ENCODE results near the gene ANKRD33B. TPM values are rescaled to one million over a fixed set of nuclear protein-coding genes. Genes with fewer than 3 reads are reported as not detected.

The ANKRD33B gene
- total and polyA plus RNA-seq, 2 donors from 2014 or later, result 4.8 to 20.3 TPM

GRCh38 chr5:10647640-10648039 is 83.8 kb downstream of the ANKRD33B start:
- Histone ChIP-seq H3K9me3 (ENCODE audit: control insufficient read depth in 2 of 3, insufficient read depth in 1 of 3, low read length in 3 of 3) (no peaks in the 10 kb centered on the region), H3K36me3 (ENCODE audit: control insufficient read depth in 2 of 3, insufficient read depth in 3 of 3, low read length in 3 of 3) (peaks cover 0 to 6% (median 0%) of the 10 kb centered on the region in 3 donors), H3K4me1 (ENCODE audit: control insufficient read depth in 2 of 3, insufficient read depth in 2 of 3, low read depth in 1 of 3, low read length in 3 of 3) (no peaks in the 10 kb centered on the region), H3K27me3 (ENCODE audit: control insufficient read depth, insufficient read depth, low read length) (peaks cover 2% of the 10 kb centered on the region), H3K9ac (ENCODE audit: low read length in 3 of 3) (no peak overlapping the region), H3K4me3 (ENCODE audit: low read length in 3 of 3) (no peak overlapping the region), H3K27ac (ENCODE audit: low read depth in 2 of 2, low read length in 2 of 2) (no peak overlapping the region)
- intact Hi-C loops (cut with DNase I), result no loop called here
- FAIRE-seq (no peak), DNase-seq (no peak)
- TF ChIP-seq, protein P1, sequence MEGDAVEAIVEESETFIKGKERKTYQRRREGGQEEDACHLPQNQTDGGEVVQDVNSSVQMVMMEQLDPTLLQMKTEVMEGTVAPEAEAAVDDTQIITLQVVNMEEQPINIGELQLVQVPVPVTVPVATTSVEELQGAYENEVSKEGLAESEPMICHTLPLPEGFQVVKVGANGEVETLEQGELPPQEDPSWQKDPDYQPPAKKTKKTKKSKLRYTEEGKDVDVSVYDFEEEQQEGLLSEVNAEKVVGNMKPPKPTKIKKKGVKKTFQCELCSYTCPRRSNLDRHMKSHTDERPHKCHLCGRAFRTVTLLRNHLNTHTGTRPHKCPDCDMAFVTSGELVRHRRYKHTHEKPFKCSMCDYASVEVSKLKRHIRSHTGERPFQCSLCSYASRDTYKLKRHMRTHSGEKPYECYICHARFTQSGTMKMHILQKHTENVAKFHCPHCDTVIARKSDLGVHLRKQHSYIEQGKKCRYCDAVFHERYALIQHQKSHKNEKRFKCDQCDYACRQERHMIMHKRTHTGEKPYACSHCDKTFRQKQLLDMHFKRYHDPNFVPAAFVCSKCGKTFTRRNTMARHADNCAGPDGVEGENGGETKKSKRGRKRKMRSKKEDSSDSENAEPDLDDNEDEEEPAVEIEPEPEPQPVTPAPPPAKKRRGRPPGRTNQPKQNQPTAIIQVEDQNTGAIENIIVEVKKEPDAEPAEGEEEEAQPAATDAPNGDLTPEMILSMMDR (IDR thresholded peaks at IDR 0.05; ENCODE audit: borderline replicate concordance, extremely low read depth, insufficient read depth), result no peak

DNA sequence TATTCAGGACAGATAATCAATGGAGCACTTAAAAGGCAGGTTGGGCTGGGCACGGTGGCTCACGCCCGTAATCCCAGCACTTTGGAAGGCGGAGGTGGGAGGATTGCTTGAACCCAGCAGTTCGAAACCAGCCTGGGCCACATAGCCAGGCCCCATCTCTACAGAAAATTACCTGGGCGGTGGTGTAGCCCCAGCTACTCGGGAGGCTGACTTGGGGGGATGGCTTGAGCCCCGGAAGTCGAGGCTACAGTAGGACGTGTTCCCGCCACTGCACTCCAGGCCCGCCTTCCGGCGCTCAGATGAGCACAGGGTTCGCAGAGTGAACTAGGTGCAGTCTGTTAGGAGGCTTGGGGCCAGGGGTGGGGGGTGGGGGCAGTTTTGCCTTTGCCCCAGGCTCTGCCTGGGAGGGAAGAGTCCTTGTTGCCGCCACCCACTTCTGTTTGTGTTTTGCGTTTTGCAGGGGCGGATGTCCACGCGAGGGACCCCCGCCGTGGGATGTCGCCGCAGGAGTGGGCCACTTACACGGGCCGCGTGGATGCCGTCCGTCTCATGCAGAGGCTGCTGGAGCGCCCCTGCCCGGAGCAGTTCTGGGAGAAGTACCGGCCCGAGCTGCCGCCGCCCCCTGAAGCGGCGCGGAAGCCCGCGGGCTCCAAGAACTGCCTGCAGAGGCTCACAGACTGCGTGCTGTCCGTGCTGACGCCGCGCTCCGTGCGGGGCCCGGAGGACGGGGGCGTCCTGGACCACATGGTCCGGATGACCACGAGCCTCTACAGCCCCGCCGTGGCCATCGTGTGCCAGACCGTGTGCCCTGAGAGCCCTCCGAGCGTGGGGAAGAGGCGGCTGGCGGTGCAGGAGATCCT is 85.2 kb downstream of the ANKRD33B start:
- no peak overlapping the region for H3K9ac ChIP-seq (ENCODE audit: low read length in 3 of 3)
- no peak overlapping the region for H3K4me3 ChIP-seq (ENCODE audit: low read length in 3 of 3)
- TF ChIP-seq, protein P1 (IDR thresholded peaks at IDR 0.05; ENCODE audit: borderline replicate concordance, extremely low read depth, insufficient read depth), result no peak
- DNase-seq (peak in 2 of 5 donors; percentile 5 to 17), FAIRE-seq (no peak)
- no peaks in the 10 kb centered on the region for H3K4me1 ChIP-seq (ENCODE audit: control insufficient read depth in 2 of 3, insufficient read depth in 2 of 3, low read depth in 1 of 3, low read length in 3 of 3)
- peaks cover 0 to 6% (median 0%) of the 10 kb centered on the region in 3 donors for H3K36me3 ChIP-seq (ENCODE audit: control insufficient read depth in 2 of 3, insufficient read depth in 3 of 3, low read length in 3 of 3)
- H3K27ac ChIP-seq (ENCODE audit: low read depth in 2 of 2, low read length in 2 of 2), result no peak overlapping the region
- peaks cover 2% of the 10 kb centered on the region for H3K27me3 ChIP-seq (ENCODE audit: control insufficient read depth, insufficient read depth, low read length)
- H3K9me3 ChIP-seq (ENCODE audit: control insufficient read depth in 2 of 3, insufficient read depth in 1 of 3, low read length in 3 of 3), result no peaks in the 10 kb centered on the region
- intact Hi-C loops (cut with DNase I), result no loop called here

DNA sequence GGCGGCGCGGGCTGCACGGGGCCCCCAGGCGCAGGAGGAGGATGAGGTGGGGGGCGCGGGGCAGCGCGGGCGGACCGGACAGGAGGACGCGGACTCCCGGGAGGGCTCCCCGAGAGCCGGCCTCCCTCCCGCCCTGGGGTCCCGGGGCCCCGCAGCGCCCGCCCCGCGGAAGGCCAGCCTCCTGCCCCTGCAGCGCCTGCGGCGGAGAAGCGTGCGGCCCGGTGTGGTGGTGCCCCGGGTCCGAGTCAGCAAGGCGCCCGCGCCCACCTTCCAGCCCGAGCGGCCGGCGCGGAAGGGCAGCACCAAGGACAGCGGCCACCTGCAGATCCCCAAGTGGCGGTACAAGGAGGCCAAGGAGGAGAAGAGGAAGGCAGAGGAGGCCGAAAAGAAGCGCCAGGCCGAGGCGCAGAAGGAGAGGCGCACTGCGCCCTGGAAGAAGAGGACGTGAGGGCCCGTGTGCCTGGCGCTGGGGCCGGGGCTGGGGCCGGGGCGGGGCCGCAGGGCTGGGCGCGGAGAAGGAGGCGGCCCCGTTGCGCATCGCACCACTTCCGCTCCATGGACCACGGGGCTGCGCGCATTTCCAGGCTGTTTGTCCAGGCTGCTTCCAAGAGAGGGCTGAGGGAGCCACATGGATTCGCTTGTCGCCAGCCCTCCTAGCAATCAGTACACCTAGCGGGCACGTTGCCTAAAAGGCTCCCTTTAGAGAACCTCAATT is 86.0 kb downstream of the ANKRD33B start:
- Histone ChIP-seq H3K27me3 (ENCODE audit: control insufficient read depth, insufficient read depth, low read length) (peaks cover 2% of the 10 kb centered on the region), H3K9ac (ENCODE audit: low read length in 3 of 3) (no peak overlapping the region), H3K4me1 (ENCODE audit: control insufficient read depth in 2 of 3, insufficient read depth in 2 of 3, low read depth in 1 of 3, low read length in 3 of 3) (no peaks in the 10 kb centered on the region), H3K27ac (ENCODE audit: low read depth in 2 of 2, low read length in 2 of 2) (no peak overlapping the region), H3K4me3 (ENCODE audit: low read length in 3 of 3) (no peak overlapping the region), H3K9me3 (ENCODE audit: control insufficient read depth in 2 of 3, insufficient read depth in 1 of 3, low read length in 3 of 3) (no peaks in the 10 kb centered on the region), H3K36me3 (ENCODE audit: control insufficient read depth in 2 of 3, insufficient read depth in 3 of 3, low read length in 3 of 3) (peaks cover 0 to 6% (median 0%) of the 10 kb centered on the region in 3 donors)
- no peak for FAIRE-seq
- DNase-seq, result peak in 4 of 5 donors; percentile 76 to 86 (median 80)
- intact Hi-C loops (cut with DNase I), result no loop called here
- TF ChIP-seq, protein P1 (IDR thresholded peaks at IDR 0.05; ENCODE audit: borderline replicate concordance, extremely low read depth, insufficient read depth), result no peak
